Measurements from ENCODE around the gene WDR5. TPM values are rescaled to one million over a fixed set of nuclear protein-coding genes. Genes with fewer than 3 reads are reported as not detected.

Gene WDR5
- total and polyA plus RNA-seq, 2 experiments from 2014 or later = 37.0 to 56.6 TPM

DNA sequence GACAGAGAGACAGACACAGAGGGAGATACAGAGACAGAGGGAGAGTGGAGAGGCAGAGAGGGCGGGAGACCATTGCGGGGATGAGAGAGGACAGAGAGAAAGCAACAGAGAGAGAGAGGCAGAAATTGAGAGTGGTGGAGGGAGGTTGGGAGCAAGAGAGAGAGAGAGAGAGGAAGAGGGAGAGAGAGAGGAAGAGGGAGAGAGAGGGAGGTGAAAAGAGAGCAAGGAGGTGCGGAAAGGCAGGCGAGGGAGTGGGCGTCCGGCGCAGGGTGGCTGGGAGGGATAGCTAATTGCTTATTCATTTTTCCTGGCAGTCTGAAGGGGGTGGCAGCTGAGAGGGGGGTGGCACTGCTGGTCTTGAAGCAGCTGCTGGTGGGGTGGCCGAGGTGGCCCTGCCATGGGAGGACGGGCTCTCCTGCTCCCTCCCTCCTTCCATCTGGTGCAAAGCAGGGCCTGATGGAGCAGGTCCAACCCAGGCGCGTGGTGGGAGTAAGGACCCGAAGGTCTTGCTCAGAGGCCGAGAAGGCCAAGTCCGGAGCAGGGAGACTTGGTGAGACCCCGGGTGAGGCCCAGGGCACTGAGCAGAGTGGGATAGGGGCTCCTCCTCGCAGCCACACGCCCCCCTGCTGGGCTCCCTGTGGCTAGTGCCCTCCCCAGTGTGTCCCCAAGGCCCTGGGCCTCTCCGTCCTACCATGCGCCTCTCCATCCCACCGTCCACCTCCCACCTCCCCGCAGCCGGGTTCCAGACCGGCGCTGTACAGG is 53.8 kb downstream of the WDR5 start:
- no peak for DNase-seq (ENCODE audit: low spot score)
- no peaks in the 10 kb centered on the region for H3K9me2 ChIP-seq (ENCODE audit: insufficient read depth)
- no peak overlapping the region for H3K27ac Mint-ChIP-seq
- H3K4me1 ChIP-seq (ENCODE audit: insufficient read depth) = no peaks in the 10 kb centered on the region
- TF ChIP-seq JUNB (IDR thresholded peaks at IDR 0.05; ENCODE audit: unreplicated experiment) (no peak), ZNF114 (CRISPR knock-in tag; IDR thresholded peaks at IDR 0.05) (no peak)
- TF ChIP-seq, protein P1, sequence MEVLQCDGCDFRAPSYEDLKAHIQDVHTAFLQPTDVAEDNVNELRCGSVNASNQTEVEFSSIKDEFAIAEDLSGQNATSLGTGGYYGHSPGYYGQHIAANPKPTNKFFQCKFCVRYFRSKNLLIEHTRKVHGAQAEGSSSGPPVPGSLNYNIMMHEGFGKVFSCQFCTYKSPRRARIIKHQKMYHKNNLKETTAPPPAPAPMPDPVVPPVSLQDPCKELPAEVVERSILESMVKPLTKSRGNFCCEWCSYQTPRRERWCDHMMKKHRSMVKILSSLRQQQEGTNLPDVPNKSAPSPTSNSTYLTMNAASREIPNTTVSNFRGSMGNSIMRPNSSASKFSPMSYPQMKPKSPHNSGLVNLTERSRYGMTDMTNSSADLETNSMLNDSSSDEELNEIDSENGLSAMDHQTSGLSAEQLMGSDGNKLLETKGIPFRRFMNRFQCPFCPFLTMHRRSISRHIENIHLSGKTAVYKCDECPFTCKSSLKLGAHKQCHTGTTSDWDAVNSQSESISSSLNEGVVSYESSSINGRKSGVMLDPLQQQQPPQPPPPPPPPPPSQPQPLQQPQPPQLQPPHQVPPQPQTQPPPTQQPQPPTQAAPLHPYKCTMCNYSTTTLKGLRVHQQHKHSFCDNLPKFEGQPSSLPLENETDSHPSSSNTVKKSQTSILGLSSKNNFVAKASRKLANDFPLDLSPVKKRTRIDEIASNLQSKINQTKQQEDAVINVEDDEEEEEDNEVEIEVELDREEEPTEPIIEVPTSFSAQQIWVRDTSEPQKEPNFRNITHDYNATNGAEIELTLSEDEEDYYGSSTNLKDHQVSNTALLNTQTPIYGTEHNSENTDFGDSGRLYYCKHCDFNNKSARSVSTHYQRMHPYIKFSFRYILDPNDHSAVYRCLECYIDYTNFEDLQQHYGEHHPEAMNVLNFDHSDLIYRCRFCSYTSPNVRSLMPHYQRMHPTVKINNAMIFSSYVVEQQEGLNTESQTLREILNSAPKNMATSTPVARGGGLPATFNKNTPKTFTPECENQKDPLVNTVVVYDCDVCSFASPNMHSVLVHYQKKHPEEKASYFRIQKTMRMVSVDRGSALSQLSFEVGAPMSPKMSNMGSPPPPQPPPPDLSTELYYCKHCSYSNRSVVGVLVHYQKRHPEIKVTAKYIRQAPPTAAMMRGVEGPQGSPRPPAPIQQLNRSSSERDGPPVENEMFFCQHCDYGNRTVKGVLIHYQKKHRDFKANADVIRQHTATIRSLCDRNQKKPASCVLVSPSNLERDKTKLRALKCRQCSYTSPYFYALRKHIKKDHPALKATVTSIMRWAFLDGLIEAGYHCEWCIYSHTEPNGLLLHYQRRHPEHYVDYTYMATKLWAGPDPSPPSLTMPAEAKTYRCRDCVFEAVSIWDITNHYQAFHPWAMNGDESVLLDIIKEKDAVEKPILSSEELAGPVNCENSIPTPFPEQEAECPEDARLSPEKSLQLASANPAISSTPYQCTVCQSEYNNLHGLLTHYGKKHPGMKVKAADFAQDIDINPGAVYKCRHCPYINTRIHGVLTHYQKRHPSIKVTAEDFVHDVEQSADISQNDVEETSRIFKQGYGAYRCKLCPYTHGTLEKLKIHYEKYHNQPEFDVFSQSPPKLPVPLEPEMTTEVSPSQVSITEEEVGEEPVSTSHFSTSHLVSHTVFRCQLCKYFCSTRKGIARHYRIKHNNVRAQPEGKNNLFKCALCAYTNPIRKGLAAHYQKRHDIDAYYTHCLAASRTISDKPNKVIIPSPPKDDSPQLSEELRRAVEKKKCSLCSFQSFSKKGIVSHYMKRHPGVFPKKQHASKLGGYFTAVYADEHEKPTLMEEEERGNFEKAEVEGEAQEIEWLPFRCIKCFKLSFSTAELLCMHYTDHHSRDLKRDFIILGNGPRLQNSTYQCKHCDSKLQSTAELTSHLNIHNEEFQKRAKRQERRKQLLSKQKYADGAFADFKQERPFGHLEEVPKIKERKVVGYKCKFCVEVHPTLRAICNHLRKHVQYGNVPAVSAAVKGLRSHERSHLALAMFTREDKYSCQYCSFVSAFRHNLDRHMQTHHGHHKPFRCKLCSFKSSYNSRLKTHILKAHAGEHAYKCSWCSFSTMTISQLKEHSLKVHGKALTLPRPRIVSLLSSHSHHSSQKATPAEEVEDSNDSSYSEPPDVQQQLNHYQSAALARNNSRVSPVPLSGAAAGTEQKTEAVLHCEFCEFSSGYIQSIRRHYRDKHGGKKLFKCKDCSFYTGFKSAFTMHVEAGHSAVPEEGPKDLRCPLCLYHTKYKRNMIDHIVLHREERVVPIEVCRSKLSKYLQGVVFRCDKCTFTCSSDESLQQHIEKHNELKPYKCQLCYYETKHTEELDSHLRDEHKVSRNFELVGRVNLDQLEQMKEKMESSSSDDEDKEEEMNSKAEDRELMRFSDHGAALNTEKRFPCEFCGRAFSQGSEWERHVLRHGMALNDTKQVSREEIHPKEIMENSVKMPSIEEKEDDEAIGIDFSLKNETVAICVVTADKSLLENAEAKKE (CRISPR knock-in tag; IDR thresholded peaks at IDR 0.05) = no peak
- no peaks in the 10 kb centered on the region for H3K36me3 ChIP-seq (ENCODE audit: insufficient read depth)
- H3K36me3 Mint-ChIP-seq (ENCODE audit: low read depth) = no peaks in the 10 kb centered on the region; the same call in 2 of the 3 replicates
- no peak overlapping the region for H3K4me3 ChIP-seq
- no peak overlapping the region for H3K27ac ChIP-seq (ENCODE audit: low read depth)
- no peaks in the 10 kb centered on the region for H3K79me2 ChIP-seq (replicated peaks; ENCODE audit: insufficient read depth)
- H3K27me3 ChIP-seq (ENCODE audit: insufficient read depth) = no peaks in the 10 kb centered on the region
- H4K20me1 ChIP-seq (replicated peaks; ENCODE audit: insufficient read depth) = no peaks in the 10 kb centered on the region
- 0 out of 3 replicates have a peak, but pooled peaks cover 2% of the 10 kb centered on the region for H3K9me3 Mint-ChIP-seq
- no peaks in the 10 kb centered on the region for H3F3A ChIP-seq (replicated peaks; ENCODE audit: low read depth)
- peak overlapping the region; percentile 92 for H2AFZ ChIP-seq
- peaks cover 7% of the 10 kb centered on the region for H3K4me1 Mint-ChIP-seq
- peaks cover 6% of the 10 kb centered on the region for H3K27me3 Mint-ChIP-seq (ENCODE audit: insufficient read depth, low read depth, poor library complexity)
- peak overlapping the region; percentile 57 for H3K4me3 Mint-ChIP-seq
- H3K4me2 ChIP-seq = no peak overlapping the region
- ATAC-seq = no peak; the same call in 2 of the 3 replicates
